OCI-LY1 (cell line): ENCODE results near the gene TTC6.

Experiments
- H2AFZ ChIP-seq: fragments of 200-600 bp; sonication (generic), shearing (Covaris generic); 2 replicates; pipeline ENCODE4 v1.6.0; 2014; ENCODE audit warnings: antibody characterized with exemption, mild to moderate bottlenecking, low read length
- H3F3A ChIP-seq: fragments of 200-600 bp; sonication (generic), shearing (Covaris generic); 2 replicates; pipeline ENCODE4 v1.6.0; 2014; ENCODE audit warnings: mild to moderate bottlenecking, antibody characterized with exemption, low read length, moderate library complexity; ENCODE audit not compliant: insufficient read depth
- H3K27ac ChIP-seq: fragments of 200-600 bp; sonication (generic); 2 replicates; pipeline ENCODE4 v1.5.1; 2014; ENCODE audit warnings: low read length, mixed run types, mild to moderate bottlenecking, low read depth; ENCODE audit not compliant: poor library complexity, severe bottlenecking
- H3K27me3 ChIP-seq: fragments of 200-600 bp; sonication (generic); 2 replicates; pipeline ENCODE4 v1.6.0; 2014; ENCODE audit warnings: antibody characterized with exemption, mild to moderate bottlenecking, low read length, moderate library complexity; ENCODE audit not compliant: insufficient read depth
- H3K36me3 ChIP-seq: fragments of 200-600 bp; sonication (generic); 2 replicates; pipeline ENCODE4 v1.6.1; 2014; ENCODE audit warnings: mild to moderate bottlenecking, antibody characterized with exemption, low read length, moderate library complexity, mixed read lengths; ENCODE audit not compliant: insufficient read depth
- H3K4me1 ChIP-seq: fragments of 200-600 bp; sonication (generic); 2 replicates; pipeline ENCODE4 v1.5.1; 2014; ENCODE audit warnings: mild to moderate bottlenecking, low read length, moderate library complexity; ENCODE audit not compliant: insufficient read depth, severe bottlenecking
- H3K4me2 ChIP-seq: fragments of 200-600 bp; sonication (generic), shearing (Covaris generic); 2 replicates; pipeline ENCODE4 v1.6.1; 2014; ENCODE audit warnings: low read length
- H3K4me3 ChIP-seq: fragments of 200-600 bp; sonication (generic); 2 replicates; pipeline ENCODE4 v1.5.1; 2014; ENCODE audit warnings: low read length, low read depth, mild to moderate bottlenecking, mixed read lengths; ENCODE audit not compliant: poor library complexity, severe bottlenecking
- H3K79me2 ChIP-seq: fragments of 200-600 bp; shearing (Covaris generic); 2 replicates; pipeline ENCODE4 v1.6.1; 2016; ENCODE audit warnings: mixed run types, low read length, mixed read lengths; ENCODE audit not compliant: insufficient read depth
- H3K9ac ChIP-seq: fragments of 200-600 bp; sonication (generic), shearing (Covaris generic); 2 replicates; pipeline ENCODE4 v1.6.1; 2014; ENCODE audit warnings: mild to moderate bottlenecking, low read length, mixed read lengths
- H3K9me2 ChIP-seq: fragments of 200-600 bp; sonication (generic), shearing (Covaris generic); 2 replicates; pipeline ENCODE4 v1.6.1; 2014; ENCODE audit warnings: low read depth, mild to moderate bottlenecking, low read length, mixed read lengths
- H3K9me3 ChIP-seq: fragments of 200-600 bp; shearing (Covaris generic); 2 replicates; pipeline ENCODE4 v1.6.1; 2014; ENCODE audit warnings: low read length, mixed read lengths
- H4K20me1 ChIP-seq: fragments of 200-600 bp; sonication (generic), shearing (Covaris generic); 2 replicates; pipeline ENCODE4 v1.6.0; 2016; ENCODE audit warnings: mild to moderate bottlenecking, low read length; ENCODE audit not compliant: insufficient read depth
- CTCF ChIP-seq: fragments of 200-600 bp; sonication (generic), shearing (Covaris generic); IDR thresholded peaks from 2 replicates; pipeline ENCODE4 v1.5.1; 2017; ENCODE audit warnings: mild to moderate bottlenecking, antibody characterized with exemption, low read length, moderate library complexity, mixed read lengths
- EZH2 ChIP-seq: fragments of 200-600 bp; sonication (generic), shearing (Covaris generic); IDR thresholded peaks from 2 replicates; pipeline ENCODE4 v1.8.0; 2017; ENCODE audit warnings: borderline replicate concordance, mixed run types, mild to moderate bottlenecking, antibody characterized with exemption, low read length, moderate library complexity, mixed read lengths

Gene TTC6

GRCh38 chr14:37580146-37580545 is 15.3 kb upstream of the TTC6 start:
- Histone ChIP-seq H3K4me3 (no peak overlapping the region), H4K20me1 (no peaks in the 10 kb centered on the region), H3K27me3 (no peaks in the 10 kb centered on the region), H3K27ac (no peak overlapping the region), H3F3A (no peaks in the 10 kb centered on the region), H3K79me2 (no peaks in the 10 kb centered on the region), H2AFZ (no peak overlapping the region), H3K9me2 (no peaks in the 10 kb centered on the region), H3K4me1 (no peaks in the 10 kb centered on the region), H3K9me3 (no peaks in the 10 kb centered on the region), H3K36me3 (no peaks in the 10 kb centered on the region), H3K4me2 (no peak overlapping the region), H3K9ac (no peak overlapping the region)
- no peak for TF ChIP-seq CTCF
- no peak for TF ChIP-seq EZH2

- Histone ChIP-seq H3K4me3 (no peak overlapping the region), H3K4me2 (no peak overlapping the region), H3K4me1 (no peaks in the 10 kb centered on the region), H3K36me3 (no peaks in the 10 kb centered on the region), H3K9me2 (no peaks in the 10 kb centered on the region), H3F3A (no peaks in the 10 kb centered on the region), H3K27ac (no peak overlapping the region), H4K20me1 (no peaks in the 10 kb centered on the region), H3K9me3 (no peaks in the 10 kb centered on the region), H3K79me2 (no peaks in the 10 kb centered on the region), H2AFZ (no peak overlapping the region), H3K9ac (no peak overlapping the region), H3K27me3 (no peaks in the 10 kb centered on the region)
- TF ChIP-seq EZH2 (no peak), CTCF (no peak)
Observed at GRCh38 chr14:37583358-37584210, 11.8 kb upstream of the TTC6 start.

- Histone ChIP-seq H3K4me3 (no peak overlapping the region), H3K9me3 (no peaks in the 10 kb centered on the region), H3K27me3 (no peaks in the 10 kb centered on the region), H4K20me1 (no peaks in the 10 kb centered on the region), H3K4me1 (no peaks in the 10 kb centered on the region), H3K9me2 (no peaks in the 10 kb centered on the region), H3F3A (no peaks in the 10 kb centered on the region), H3K36me3 (no peaks in the 10 kb centered on the region), H3K27ac (no peak overlapping the region), H2AFZ (no peak overlapping the region), H3K9ac (no peak overlapping the region), H3K4me2 (no peak overlapping the region), H3K79me2 (no peaks in the 10 kb centered on the region)
- TF ChIP-seq CTCF (no peak), EZH2 (no peak)
Observed at GRCh38 chr14:37584211-37585100, 11.0 kb upstream of the TTC6 start.
